PC-3 (cell line): ENCODE data around the gene TSGA10. TPM values are rescaled to one million over a fixed set of nuclear protein-coding genes. Genes with fewer than 3 reads are reported as not detected.
A peak's percentile ranks its signal among the peaks of the same experiment; 100 is the strongest.

Experiments used
- ATAC-seq: fragments of 200-7000 bp; cut with Tn5 transposase; 2 replicates; pipeline ENCODE4 v1.9.1; 2020; ENCODE audit warnings: mild to moderate bottlenecking, moderate library complexity
- BruUV-seq: library from RNA; stranded (reverse); fragments of 400-500 nt; replicated peaks from 2 replicates; lab custom pipeline; 2021; lab: Mats Ljungman, UMichigan
- CTCF ChIA-PET: fragments of 300-600 bp; sonication (Branson Sonifier 250); formaldehyde crosslinking; loops from one replicate; lab custom pipeline; 2022; ENCODE audit warnings: antibody characterized with exemption; lab: Charles Lee
- POLR2A ChIA-PET: fragments of 300-600 bp; sonication (Branson Sonifier 250); formaldehyde crosslinking; loops from one replicate; lab custom pipeline; 2022; ENCODE audit warnings: antibody characterized with exemption; ENCODE audit not compliant: unreplicated experiment; lab: Charles Lee
- DNase-seq: peaks from one replicate; pipeline ENCODE4 v3.0.0-alpha.2; 2015
- H2AFZ ChIP-seq: fragments of 300-600 bp; sonication (generic); 2 replicates; pipeline ENCODE4 v1.6.0; 2016; ENCODE audit warnings: antibody characterized with exemption, low read length
- H3F3A ChIP-seq: fragments of 300-600 bp; sonication (generic); one replicate; pipeline ENCODE4 v1.6.0; 2017; ENCODE audit warnings: antibody characterized with exemption, low read length, control low read depth, mild to moderate bottlenecking; ENCODE audit not compliant: unreplicated experiment
- H3K27ac ChIP-seq: fragments of 300-600 bp; sonication (generic); 2 replicates; pipeline ENCODE4 v1.5.1; 2016; ENCODE audit warnings: mild to moderate bottlenecking, low read length
- H3K27me3 ChIP-seq: fragments of 300-600 bp; sonication (generic); 2 replicates; pipeline ENCODE4 v1.6.1; 2016; ENCODE audit warnings: low read length, mixed read lengths
- H3K36me3 ChIP-seq: fragments of 300-600 bp; sonication (generic); 2 replicates; pipeline ENCODE4 v1.6.1; 2016; ENCODE audit warnings: low read depth, mixed run types, low read length, mixed read lengths
- H3K4me1 ChIP-seq: fragments of 300-600 bp; sonication (generic); 2 replicates; pipeline ENCODE4 v1.5.1; 2016; ENCODE audit warnings: low read length; ENCODE audit not compliant: insufficient read depth
- H3K4me2 ChIP-seq: fragments of 300-600 bp; sonication (generic); 2 replicates; pipeline ENCODE4 v1.6.0; 2016; ENCODE audit warnings: low read length
- H3K4me3 ChIP-seq: fragments of 300-600 bp; sonication (generic); 2 replicates; pipeline ENCODE4 v1.5.1; 2016; ENCODE audit warnings: mild to moderate bottlenecking, low read length, mixed read lengths
- H3K79me2 ChIP-seq: fragments of 300-600 bp; sonication (generic); 2 replicates; pipeline ENCODE4 v1.6.1; 2017; ENCODE audit warnings: low read length, mixed read lengths
- H3K9ac ChIP-seq: fragments of 300-600 bp; sonication (generic); 2 replicates; pipeline ENCODE4 v1.6.0; 2016; ENCODE audit warnings: mild to moderate bottlenecking, low read length
- H3K9me2 ChIP-seq: fragments of 300-600 bp; sonication (generic); replicated peaks from 2 replicates; pipeline ENCODE4 v1.6.1; 2016; ENCODE audit warnings: mixed run types, low read length, mixed read lengths
- H3K9me3 ChIP-seq: fragments of 300-600 bp; sonication (generic); 2 replicates; pipeline ENCODE4 v1.6.1; 2016; ENCODE audit warnings: low read length, mixed read lengths
- H4K20me1 ChIP-seq: fragments of 300-600 bp; sonication (generic); 2 replicates; pipeline ENCODE4 v1.6.1; 2016; ENCODE audit warnings: low read length, mixed read lengths
- EZH2 ChIP-seq: fragments of 300-600 bp; sonication (generic); IDR thresholded peaks from one replicate; pipeline ENCODE4 v1.6.1; 2017; ENCODE audit warnings: antibody characterized with exemption, mild to moderate bottlenecking, low read length; ENCODE audit not compliant: unreplicated experiment
- EZH2phosphoT487 ChIP-seq: fragments of 300-600 bp; sonication (generic); IDR thresholded peaks from 2 replicates; pipeline ENCODE4 v1.6.1; 2018; ENCODE audit warnings: mild to moderate bottlenecking, antibody characterized with exemption, low read length, borderline replicate concordance
- intact Hi-C: fragments of 100-400 bp; cut with micrococcal nuclease; formaldehyde crosslinking; loops from 2 replicates; pipeline ENCODE4 v1.9.0; 2023
- total RNA-seq: library from RNA; depleted of rRNA; stranded (reverse); fragments of >200 nt; gene quantifications from 2 replicates; pipeline ENCODE4 v1.2.3, GENCODE V29; 2014
- TF ChIP-seq, protein P1 (sequence below): fragments of 300-600 bp; sonication (generic); conservative IDR thresholded peaks from 2 replicates; pipeline ENCODE4 v1.5.1; 2017; ENCODE audit warnings: antibody characterized with exemption, low read depth, mild to moderate bottlenecking, low read length

Gene TSGA10
- total RNA-seq, 1 experiment from 2014 or later, result 8.9 TPM

DNA sequence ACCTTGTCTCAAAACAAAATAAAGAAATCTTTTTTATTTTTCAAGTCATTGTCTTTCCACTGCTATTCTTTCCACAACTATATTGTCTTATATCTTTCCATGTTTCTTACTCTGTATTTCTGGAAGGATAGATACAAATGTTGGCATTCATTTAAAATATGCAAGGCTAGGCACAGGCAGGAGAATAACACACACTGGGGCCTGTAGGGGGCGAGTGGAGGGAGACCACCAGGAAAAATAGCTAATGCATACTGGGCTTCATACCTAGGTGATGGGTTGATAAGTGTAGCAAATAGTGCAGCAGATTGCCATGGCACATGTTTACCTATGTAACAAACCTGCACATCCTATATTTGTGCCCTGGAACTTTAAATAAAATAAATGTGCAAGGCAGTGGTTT lies 35.8 kb upstream of the TSGA10 start:
- no peak overlapping the region for H3K4me3 ChIP-seq
- H3K9ac ChIP-seq, result no peak overlapping the region
- no TSS peak for BruUV-seq
- ChIA-PET POLR2A (no interaction called here), CTCF (no interaction called here)
- TF ChIP-seq EZH2phosphoT487, result no peak
- TF ChIP-seq, protein P1, sequence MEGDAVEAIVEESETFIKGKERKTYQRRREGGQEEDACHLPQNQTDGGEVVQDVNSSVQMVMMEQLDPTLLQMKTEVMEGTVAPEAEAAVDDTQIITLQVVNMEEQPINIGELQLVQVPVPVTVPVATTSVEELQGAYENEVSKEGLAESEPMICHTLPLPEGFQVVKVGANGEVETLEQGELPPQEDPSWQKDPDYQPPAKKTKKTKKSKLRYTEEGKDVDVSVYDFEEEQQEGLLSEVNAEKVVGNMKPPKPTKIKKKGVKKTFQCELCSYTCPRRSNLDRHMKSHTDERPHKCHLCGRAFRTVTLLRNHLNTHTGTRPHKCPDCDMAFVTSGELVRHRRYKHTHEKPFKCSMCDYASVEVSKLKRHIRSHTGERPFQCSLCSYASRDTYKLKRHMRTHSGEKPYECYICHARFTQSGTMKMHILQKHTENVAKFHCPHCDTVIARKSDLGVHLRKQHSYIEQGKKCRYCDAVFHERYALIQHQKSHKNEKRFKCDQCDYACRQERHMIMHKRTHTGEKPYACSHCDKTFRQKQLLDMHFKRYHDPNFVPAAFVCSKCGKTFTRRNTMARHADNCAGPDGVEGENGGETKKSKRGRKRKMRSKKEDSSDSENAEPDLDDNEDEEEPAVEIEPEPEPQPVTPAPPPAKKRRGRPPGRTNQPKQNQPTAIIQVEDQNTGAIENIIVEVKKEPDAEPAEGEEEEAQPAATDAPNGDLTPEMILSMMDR, result peak; percentile 33; the same call in 1 of the 2 replicates
- H3K36me3 ChIP-seq, result peaks cover 36% of the 10 kb centered on the region
- no peaks in the 10 kb centered on the region for H3K4me1 ChIP-seq
- no peaks in the 10 kb centered on the region for H3K9me2 ChIP-seq
- ATAC-seq, result no peak
- H3K79me2 ChIP-seq, result peaks cover 36% of the 10 kb centered on the region
- H3K27ac ChIP-seq, result no peak overlapping the region
- H3K4me2 ChIP-seq, result no peak overlapping the region
- H3K27me3 ChIP-seq, result no peaks in the 10 kb centered on the region
- H3K9me3 ChIP-seq, result no peaks in the 10 kb centered on the region
- intact Hi-C loops, result no loop called here
- no peak for DNase-seq
- no peak overlapping the region for H2AFZ ChIP-seq
- H4K20me1 ChIP-seq, result no peaks in the 10 kb centered on the region
- H3F3A ChIP-seq, result no peaks in the 10 kb centered on the region

DNA sequence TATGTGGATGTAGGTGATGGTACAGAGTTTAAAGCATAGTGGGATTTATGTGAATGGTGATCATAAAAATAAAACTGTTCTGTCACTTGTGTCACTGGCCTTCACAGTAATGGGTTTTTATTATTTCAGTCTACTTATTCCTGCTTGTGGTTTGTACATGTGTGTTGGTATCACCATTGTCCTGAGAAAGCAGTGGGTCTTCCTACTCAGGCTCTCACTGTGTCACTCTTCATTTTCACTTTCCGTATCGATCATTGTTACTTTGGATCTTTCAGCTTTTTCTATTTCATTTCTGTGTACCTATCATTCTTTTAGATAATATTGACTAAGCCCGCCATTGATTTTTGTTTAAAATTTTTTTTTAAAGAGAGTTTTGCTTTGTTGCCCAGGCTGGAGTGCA lies 33.6 kb upstream of the TSGA10 start:
- Histone ChIP-seq H3K79me2 (peaks cover 58% of the 10 kb centered on the region), H3K4me1 (peaks cover under 1% of the 10 kb centered on the region; the same call in 1 of the 2 replicates), H3K36me3 (peaks cover 28% of the 10 kb centered on the region), H3K4me3 (no peak overlapping the region), H3K4me2 (no peak overlapping the region), H3K9ac (no peak overlapping the region), H3F3A (no peaks in the 10 kb centered on the region), H3K9me3 (no peaks in the 10 kb centered on the region), H3K27me3 (no peaks in the 10 kb centered on the region), H4K20me1 (no peaks in the 10 kb centered on the region), H3K9me2 (no peaks in the 10 kb centered on the region), H2AFZ (no peak overlapping the region), H3K27ac (no peak overlapping the region)
- CTCF ChIA-PET, result no interaction called here
- POLR2A ChIA-PET, result no interaction called here
- DNase-seq, result no peak
- intact Hi-C loops, result no loop called here
- no TSS peak for BruUV-seq
- no peak for ATAC-seq
- TF ChIP-seq, protein P1, result no peak
- TF ChIP-seq EZH2phosphoT487, result no peak
- no peak for TF ChIP-seq EZH2

DNA sequence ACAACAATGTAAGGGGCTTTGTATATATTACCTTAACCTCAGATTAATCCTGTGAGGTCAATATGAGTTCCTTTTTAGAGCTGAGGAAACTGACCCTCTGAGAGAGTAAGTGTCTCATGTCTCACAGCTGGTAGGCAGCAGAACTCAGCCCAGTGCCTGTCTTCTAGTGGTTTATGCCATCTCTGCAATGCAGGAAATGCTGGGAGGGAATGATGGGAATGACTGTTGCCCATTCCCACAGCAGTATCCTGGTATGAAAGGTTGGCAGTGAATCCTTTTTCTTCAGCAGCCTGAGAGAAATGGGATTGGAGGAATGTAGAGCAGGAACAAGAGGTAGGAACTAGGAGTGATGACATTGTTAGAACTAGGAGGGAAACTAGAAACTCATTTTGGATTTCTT lies 32.3 kb upstream of the TSGA10 start:
- H3K4me1 ChIP-seq, result peaks cover 11% of the 10 kb centered on the region
- ChIA-PET CTCF (no interaction called here), POLR2A (no interaction called here)
- no peak overlapping the region for H3K4me2 ChIP-seq
- intact Hi-C loops, result no loop called here
- H2AFZ ChIP-seq, result no peak overlapping the region
- H3K36me3 ChIP-seq, result peaks cover 26% of the 10 kb centered on the region
- DNase-seq (no peak), ATAC-seq (no peak)
- H3K9me3 ChIP-seq, result no peaks in the 10 kb centered on the region
- no peaks in the 10 kb centered on the region for H3F3A ChIP-seq
- H3K27me3 ChIP-seq, result no peaks in the 10 kb centered on the region
- no peaks in the 10 kb centered on the region for H4K20me1 ChIP-seq
- no peaks in the 10 kb centered on the region for H3K9me2 ChIP-seq
- H3K4me3 ChIP-seq, result no peak overlapping the region
- H3K9ac ChIP-seq, result no peak overlapping the region
- no peak overlapping the region for H3K27ac ChIP-seq
- BruUV-seq, result no TSS peak
- peaks cover 69% of the 10 kb centered on the region for H3K79me2 ChIP-seq
- TF ChIP-seq EZH2phosphoT487, result no peak
- TF ChIP-seq EZH2, result no peak
- TF ChIP-seq, protein P1, result no peak
